ENCODE measurements around the gene SBF2.
"Not testable (repeated sequence)": the region's sequence is repeated elsewhere in the genome, so short reads cannot be mapped to it uniquely, and the experiment has no call there.

Gene SBF2

DNA sequence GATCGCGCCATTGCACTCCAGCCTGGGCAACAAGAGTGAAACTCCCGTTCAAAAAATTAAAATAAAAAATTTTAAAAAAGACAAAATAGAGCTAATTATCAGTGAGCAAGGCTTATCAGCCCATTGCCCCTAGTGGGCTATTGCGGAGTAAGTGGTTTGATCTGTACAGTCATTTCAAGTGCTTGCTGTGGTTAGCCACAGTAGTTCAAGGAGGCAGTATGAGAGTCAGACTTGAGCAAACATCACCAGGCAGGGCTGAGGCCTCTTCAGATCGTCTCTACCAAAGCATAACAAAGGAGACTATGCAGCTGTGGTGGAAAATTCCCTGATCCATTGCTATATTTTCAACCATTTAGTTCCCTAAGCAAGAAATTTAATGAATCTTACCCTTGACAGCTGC lies 4.3 kb upstream of the SBF2 start:
- no peak for DNase-seq

DNA sequence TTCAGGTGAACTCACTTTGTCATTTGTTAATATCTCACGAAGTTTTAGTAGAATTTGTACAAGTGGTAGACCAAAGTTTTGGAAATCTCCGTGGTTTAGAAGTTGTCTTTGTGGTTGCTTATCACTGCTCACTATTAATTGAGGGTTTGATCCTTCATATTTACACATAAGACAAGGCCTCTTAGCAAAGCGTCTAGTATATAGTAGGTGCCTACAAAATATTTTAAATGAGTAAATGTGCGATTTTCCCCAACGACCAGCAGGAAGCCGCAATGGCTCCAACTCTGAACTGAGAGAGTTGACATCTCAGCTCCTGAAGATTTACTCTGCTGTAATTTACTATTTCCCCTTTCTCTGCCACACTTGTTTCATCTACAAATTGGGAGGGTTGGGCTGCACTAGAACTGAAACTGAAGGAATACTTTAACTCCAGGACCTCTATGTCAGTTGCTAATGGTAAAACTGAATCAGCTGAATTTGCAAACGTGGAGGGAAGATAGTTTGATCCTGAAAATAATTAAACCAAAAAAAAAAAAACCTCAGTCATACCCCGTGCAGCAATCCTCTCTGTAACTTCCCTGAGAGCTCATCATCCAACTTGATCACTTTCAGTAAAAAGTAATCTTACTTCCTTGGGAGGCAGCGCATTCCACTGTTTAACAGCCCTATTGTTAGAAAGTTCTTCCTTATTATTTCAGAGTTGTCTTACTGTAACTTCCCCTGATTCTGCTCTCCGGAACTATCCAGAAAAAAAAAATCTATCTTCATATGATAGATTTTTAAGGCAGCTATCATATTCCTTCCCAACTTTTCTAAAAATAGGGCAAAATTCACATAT lies 1.3 kb upstream of the SBF2 start:
- no peak for DNase-seq

DNA sequence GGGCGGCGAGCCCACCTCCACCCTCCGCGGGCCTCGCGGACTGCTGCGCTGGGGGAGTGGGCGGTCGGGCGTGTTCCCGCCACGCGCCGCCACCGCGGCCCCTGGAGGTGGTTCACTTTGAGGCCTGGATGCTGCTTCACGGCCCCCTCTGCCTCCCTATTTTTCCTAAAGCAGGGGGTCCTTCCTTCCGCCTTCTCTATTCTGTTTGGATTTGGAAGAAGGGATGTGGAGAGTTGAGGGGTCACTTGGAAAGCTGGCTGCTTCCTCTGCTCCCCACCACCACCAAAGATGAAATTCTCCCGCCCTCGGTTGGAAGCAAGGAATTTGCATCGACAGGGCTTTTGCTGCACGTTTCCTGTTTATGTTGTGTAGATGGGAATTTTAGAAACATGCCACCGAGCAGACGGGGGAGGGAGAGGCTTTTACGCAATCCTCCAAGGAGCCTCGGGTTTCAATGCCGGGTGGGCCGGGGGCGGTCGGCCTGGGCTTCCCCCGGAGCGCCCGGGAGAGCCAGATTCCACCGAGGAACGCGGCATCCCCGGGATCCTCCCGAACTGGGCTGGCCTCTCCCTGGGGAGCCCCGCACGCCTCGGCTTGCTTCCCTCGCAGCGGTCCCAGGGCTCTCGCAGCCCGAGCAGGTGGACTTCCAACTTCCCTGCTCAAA lies 403 bp upstream of the SBF2 start:
- no peak for DNase-seq

DNA sequence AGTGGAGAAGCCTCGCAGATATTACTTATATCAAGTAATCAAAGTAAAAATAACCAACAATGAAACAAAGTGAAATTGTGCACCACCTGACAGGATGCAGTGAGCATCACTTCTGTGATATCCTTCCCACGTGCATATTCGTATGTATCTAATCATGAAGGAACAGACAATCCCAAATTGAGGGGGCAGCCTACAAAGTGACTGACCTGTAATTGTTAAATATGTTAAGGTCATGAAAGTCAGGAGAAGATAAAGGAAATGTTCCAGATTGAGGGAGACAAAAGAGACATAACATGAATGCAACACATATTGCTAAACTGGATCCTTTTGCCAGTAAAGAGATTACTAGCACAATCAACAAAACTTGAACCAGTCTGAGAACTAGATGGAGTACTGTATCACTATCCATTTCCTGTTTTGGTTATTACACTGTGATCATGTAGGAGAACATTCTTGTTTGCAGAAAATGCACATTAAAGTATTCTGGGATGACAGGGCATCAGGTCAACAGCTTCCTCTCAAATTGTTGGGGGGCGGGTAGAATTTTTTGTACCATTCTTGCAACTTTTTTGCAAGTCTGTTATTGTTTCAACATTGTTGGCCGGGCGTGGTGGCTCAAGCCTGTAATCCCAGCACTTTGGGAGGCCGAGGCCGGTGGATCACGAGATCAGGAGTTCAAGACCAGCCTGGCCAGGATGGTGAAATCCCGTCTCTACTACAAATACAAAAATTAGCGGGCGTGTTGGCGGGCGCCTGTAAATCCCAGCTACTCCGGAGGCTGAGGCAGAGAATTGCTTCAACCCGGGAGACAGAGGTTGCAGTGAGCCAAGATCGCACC lies 2.0 kb downstream of the SBF2 start:
- no peak for DNase-seq

DNA sequence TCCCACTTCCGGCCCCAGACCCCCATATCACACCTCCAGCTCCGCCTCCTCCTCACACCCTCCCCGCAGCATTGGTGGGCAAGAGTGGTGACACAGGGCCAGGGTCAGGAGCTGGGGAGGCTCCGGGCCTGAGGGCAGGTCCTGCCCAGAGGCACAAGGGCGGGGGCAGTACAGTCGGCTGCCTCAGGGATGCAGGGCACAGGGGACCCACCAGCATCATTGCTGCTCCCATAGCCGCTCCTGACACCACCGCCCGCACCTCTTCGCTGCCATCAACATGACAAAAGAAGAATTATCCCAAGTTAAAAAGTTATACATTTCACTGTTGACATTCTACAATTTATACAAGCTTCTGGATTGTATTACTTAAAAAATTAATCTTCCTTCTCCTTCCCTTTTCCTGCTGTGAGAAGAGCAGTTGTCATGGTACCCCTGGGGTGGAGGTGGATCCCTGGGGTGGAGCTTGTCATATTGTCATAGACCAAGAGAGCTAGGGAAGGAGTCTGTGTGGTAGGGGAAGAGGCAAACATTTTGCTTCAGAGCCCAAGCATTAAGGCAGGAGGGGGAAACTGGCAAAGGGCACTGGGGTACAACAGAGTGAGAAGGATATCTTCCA lies 4.1 kb downstream of the SBF2 start:
- no peak for DNase-seq

DNA sequence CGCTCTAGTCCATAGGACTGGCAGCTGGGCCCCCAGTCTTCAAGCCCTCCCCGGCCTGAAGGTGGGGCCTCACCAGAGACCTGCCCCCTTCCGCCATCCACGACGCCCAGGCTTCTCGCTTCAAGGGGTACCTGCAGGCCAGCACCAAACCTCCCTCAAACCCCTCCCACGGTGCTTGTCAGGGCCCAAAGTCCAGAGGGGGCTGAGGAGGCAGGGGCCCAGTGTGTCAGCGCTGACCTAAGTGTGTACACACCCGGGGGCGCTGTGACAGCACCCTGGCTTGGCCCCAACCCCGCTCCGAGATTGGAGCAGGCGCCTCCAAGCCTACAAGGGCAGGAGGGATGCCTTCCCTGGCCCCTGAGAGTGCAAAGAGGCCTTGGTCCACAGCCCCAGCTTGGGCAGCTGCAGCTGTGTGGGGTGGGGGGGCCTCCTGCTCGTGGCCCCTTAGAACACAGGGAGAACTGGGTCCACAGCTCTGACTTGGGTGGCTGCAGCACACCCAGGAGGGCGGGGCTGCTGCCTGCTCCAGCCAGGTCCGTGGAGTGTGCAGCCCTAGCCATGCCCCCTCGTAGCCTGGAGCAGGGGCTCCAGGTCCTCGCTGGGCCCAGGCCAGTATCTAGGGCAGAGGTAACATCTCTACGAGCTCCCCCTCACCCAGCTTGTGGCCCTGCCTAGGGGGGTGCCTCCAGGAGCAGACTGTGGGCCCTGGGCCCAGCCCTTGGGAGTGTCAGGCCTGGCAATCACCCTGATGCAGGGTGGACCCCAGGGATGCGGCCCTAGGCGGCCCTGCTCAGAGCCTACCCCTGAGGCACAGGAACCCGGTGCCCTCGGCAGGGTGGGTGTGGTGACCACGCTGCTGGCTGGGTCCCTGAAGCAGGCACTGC lies 4.9 kb downstream of the SBF2 start:
- no peak for DNase-seq

DNA sequence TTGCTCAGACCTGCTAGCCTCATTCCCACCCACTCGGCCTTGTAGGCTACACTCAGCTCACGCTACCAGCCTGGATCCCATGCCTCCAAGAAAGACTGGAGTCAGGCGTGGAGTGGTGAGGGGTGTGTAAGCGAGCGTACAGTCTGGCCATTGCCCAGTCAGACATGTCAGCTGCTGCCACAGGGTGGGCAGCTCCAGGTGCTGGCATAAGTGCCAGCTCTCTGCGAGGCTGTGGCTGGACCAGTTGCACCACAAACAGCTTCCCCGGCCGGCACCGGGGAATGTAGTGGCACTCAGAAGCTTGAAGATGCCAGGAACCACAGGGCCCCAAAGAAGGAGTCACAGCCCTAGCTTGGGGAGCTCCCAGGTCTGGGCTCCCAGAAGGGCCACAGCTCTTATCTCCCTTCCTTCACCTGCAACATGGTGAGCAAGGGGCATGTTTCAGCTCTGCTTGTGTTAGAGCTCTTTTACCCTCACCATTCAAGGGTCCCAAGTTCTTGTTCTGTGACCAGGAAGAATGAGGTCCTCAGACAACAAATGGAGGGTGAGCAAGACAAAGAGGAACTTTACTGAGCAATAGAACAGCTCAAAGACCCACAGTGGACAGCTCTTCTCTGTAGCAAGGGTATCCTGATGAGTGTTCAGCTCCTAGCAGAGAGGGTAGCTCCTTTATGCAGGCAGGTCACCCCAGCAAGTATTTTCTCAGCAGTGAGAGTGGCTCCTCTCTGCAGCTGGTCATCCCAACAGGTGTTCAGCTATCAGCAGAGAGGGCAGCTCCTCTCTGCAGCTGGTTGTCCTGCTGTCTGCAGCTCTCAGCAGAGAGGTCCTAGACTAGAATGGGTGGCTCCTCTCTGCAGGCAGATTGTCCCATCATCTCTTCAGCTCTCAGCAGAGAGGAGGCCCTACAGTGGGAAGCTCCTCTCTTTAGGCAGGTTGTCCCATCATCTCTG lies 6.0 kb downstream of the SBF2 start:
- DNase-seq: no peak

DNA sequence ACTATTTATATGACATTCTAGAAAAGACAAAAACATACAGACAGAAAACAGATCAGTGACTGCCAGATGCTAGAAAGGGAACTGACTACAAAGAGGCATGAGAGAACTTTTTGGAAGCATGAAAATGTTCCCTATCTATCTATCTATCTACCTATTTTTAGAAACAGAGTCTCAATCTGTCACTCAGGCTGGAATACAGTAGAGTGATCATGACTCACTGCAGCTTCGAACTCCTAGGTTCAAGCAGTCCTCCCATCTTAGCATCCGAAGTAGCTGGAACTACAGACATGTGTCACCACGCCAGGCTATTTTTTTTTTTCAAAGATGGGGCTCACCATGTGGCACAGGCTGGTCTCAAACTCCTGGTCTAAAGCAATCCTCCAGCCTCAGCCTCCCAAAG lies 6.9 kb downstream of the SBF2 start:
- DNase-seq: no peak

DNA sequence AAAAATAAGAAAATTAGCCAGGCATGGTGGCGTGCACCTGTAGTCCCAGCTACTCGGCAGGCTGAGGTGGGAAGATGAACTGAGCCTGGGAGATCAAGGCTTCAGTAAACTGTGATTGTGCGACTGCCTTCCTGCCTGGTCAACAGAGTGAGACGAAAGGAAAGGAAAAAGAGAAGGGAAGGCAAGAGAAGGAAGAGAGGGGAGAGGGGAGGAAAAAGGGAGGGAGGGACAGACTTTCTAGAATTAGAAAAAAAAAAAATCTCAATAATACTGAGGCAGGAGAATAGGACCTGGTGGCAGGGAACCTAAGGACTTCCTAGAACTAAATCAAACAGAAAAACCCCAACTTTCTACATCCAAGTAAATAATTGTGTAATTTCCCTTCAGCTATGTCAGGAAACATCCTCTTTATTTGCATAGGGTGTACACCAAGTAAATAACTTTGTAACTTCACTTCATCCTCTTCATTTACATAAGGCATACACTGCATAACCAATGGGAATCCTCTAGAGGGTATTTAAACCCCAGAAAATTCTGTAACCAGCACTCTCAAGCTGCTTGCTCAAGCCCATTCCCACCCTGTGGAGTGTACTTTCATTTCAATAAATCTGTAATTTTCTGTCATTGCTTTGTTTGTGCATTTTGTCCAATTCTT lies 8.7 kb downstream of the SBF2 start:
- DNase-seq: no peak

DNA sequence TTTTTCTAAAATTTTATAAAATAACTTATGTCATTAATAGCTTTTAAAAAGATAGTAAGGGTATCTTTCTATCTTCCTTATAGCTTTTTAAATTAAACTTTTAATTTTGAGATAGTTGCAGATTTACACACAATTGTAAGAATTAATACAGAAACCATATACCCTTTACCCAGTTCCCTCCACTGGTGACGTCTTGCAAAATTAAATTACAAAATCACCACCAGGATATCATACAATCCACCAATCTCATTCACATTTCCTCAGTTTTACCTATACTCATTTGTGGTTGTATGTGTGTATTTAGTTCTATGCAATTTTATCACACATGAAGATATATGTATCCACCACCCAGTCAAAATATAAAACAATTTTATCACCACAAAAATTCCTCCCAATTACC lies 10.0 kb downstream of the SBF2 start:
- DNase-seq: no peak

DNA sequence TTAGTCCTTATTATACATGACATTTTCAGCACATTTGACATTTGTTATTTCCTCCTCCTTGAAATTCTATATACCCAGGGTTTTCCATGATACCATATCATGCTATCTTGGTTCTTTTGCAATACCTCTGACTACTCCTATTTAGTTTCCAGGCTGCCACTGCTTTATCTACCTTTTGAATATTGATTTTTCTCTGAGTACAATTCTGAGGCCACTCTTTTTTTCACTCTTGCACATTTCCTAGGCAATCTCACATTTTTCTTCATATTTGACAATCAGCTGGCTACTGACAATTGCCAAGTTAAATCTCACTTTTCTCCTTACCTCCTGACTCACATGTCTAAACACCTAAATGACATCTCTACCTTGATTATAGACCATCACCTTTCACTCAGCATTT lies 11.9 kb downstream of the SBF2 start:
- DNase-seq: no peak

DNA sequence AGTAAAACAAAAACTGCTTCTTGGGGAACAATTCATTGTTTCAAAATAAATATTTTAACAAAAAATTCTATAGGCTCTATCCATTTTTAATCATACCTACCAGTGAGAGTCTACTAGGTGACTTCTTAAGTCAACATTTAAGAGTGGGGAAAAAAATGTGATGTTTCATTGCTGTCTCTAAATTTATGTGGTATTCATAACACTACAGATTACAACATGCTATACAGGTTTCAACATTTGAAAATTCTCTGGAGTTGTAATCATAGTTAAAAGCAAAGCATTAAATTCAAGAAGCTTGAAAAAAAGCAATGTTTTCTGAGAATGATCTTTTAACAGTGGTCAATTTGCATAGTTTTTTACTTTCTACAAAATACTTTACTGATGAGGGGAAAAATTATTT lies 18.3 kb downstream of the SBF2 start:
- DNase-seq: no peak

DNA sequence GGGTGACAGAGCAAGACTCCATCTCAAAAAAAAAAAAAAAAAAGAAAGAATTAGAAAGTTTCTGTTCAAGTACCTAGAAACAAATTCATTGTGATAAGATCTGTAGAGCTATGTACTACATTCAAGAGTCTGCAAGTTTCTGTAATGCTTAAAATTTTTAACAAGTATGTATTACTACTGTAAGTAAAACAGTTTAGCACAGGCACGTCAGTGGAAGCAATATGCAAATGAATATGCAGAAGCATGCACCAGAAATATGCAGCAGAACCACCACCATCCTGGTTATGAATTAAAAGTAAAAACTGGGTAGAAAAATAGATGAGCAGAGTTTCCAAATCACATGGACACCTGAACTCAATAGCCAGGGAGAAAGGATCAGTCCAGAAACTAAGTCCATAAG lies 19.3 kb downstream of the SBF2 start:
- DNase-seq: no peak

DNA sequence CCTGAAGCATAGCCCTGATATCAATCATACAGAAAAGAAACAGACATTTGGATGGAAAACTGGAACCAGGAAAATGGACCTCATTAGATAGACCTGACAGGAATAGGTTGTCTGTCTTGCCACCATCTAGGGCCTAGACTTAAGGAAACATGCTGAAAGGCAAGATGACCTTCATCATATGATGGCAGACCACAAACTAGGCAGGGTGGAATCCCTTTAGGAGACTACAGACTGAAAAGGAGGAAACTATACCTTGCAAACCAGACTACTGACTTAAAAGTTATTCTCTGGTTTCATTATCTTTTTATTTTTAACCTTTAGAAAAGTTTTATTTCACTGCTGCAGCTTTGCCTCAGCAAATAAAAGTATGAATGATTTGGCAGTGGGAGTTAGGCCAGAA lies 20.3 kb downstream of the SBF2 start:
- DNase-seq: no peak

DNA sequence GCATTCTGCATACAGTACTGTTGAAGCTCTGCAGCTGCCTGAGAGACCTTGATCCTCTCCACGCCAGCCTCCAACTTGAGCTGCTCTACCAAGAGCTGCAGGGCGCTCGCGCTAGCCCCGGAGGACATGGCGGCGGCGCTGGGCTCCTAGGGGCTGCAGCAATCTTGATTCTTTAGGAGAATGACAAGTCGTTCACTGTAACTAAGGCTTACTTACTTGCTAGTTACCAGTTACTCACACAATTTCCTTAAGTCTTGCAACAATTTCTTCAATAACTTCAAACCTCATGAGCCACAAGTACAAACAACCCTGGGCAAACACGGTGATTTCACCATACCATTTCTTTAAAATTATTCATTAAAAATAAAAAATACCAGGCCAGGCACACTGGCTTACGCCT lies 21.9 kb downstream of the SBF2 start:
- DNase-seq: no peak

DNA sequence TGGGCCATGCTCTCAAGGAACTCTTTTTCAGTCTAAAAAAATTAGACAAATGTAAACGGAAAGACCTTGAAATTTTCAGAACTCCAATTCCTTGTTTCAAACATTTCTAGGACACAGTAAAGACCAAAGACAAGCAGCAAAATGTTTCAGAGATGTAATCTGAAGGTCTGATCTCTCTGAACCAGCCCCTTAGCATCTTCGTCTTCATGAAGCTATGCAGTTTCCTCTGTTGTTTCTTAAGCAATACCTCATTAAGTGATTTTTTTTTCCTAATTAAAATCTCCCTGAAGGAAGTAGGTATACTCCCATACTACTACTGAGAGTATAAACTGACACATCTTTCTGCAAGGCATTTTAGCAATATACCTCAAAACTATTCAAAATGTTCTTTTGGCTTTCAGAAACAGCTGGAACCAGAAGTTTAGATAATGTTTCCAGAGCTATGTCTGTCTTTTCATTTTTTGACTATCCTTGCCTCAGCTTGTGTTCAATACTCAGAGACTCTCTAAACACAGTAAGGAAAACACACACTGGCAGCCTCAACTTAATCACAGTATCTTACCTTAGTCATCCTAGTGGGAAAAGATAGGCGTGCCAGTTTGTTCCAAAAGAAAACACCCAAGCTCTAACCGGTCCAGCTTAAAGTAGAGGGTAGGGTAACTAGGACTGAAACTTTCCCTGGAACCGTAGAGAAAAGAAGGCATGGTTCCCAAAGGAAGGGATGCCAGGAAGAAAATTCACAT lies 25.1 kb downstream of the SBF2 start:
- no peak for DNase-seq

DNA sequence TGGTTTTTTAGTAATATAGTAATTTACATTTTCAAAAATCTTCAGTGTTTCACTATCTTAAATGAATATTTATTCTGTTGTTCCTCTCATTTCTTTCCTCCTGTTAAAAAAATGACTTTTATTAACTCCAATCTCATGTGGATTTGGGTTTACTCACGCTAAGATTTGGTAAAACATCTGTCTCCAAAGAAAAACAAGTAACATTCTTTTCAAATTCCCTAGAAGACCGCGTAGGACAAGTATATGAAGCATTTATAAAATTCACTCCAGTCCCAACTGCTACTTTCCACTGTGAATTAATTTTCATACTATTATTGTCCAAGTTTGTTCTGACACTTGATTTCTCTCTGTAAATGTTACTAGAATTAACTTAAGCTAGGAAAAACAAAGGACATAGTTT lies 26.2 kb downstream of the SBF2 start:
- no peak for DNase-seq

DNA sequence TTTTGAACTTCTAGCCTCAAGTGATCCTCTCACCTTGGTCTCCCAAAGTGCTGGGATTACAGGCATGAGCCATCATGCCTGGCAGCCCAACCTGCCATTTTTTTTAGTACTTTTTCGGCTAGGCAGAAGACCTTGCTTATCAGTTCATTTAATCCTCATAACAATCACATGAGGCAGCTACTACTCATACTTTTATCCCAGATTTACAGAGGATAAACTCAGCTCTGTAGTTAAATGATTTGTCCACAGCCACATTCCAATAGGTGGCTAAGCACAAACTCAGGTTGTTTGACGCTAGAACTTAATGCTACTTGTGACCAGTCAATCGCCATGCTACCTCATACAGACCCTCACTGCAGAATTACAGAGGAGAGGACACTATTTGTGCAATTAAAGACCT lies 28.1 kb downstream of the SBF2 start:
- DNase-seq: no peak

DNA sequence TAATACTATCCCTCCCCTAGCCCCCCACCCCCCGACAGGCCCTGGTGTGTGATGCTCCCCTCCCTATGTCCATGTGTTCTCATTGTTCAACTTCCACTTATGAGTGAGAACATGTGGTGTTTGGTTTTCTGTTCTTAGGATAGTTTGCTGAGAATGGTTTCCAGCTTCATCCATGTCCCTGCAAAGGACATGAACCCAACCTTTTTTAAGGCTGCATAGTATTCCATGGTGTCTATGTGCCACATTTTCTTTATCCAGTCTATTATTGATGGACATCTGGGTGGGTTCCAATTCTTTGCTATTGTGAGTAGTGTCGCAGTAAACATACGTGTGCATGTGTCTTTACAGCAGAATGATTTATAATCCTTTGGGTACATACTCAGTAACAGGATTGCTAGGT lies 29.3 kb downstream of the SBF2 start:
- DNase-seq: not testable (repeated sequence)

DNA sequence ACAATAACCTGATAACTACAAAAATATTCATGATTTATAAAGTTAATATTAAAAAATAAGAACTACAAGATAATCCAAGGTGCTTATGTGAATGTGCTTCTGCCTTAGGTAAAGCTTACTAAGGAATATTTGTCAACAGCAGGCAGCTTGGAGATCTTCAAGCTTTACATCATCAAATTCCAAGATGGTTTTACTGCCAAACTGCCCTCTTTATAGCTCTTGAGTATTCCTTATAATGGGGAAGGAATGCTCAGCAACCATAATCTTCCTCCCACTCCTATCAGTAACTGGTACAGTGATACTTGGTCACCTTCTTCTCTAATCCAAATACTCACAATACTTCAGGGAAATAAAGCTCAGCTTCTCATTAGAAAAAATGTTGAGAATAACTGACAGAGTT lies 30.1 kb downstream of the SBF2 start:
- no peak for DNase-seq

Measured in NCI-H1694 (cell line).